ENCODE results near the gene DNAJC30. TPM values are rescaled to one million over a fixed set of nuclear protein-coding genes. Genes with fewer than 3 reads are reported as not detected.
"Not testable (repeated sequence)": the region's sequence is repeated elsewhere in the genome, so short reads cannot be mapped to it uniquely, and the experiment has no call there.

The DNAJC30 gene
- total and polyA plus RNA-seq, 12 donors, result 7.1 to 28.2 (median 14.9) TPM

GRCh38 chr7:73716318-73716890, 33.2 kb upstream of the DNAJC30 start:
- peaks cover 8 to 16% of the 10 kb centered on the region in 2 donors for H3K4me1 ChIP-seq (replicated peaks in 1 of 2)
- no peak for DNase-seq
- no peaks in the 10 kb centered on the region for H3K27me3 ChIP-seq
- intact Hi-C loops (cut with DNase I), result no loop called here
- TF ChIP-seq POLR2A (IDR thresholded peaks at IDR 0.05) (no peak), CTCF (IDR thresholded peaks at IDR 0.05) (no peak)
- H3K36me3 ChIP-seq (replicated peaks in 1 of 2), result no peaks in the 10 kb centered on the region
- peak overlapping the region in 1 of 5 donors; percentile 67 for H3K27ac ChIP-seq
- 75 to 85% (median 77%) methylated on average over 3 to 4 of the region's 4 CpGs for WGBS, 4 donors
- no peak overlapping the region for H3K4me3 ChIP-seq
- H3K9me3 ChIP-seq (replicated peaks in 1 of 3), result no peaks in the 10 kb centered on the region

GRCh38 chr7:73715648-73716317, 32.5 kb upstream of the DNAJC30 start:
- peak in 5 of 7 donors; percentile 62 to 83 (median 74) for DNase-seq
- Histone ChIP-seq H3K36me3 (replicated peaks in 1 of 2) (no peaks in the 10 kb centered on the region), H3K4me1 (replicated peaks in 1 of 2) (peaks cover 8 to 16% of the 10 kb centered on the region in 2 donors), H3K27me3 (no peaks in the 10 kb centered on the region), H3K4me3 (no peak overlapping the region), H3K9me3 (replicated peaks in 1 of 3) (no peaks in the 10 kb centered on the region), H3K27ac (peak overlapping the region in 1 of 5 donors; percentile 67)
- TF ChIP-seq CTCF (IDR thresholded peaks at IDR 0.05) (no peak), POLR2A (IDR thresholded peaks at IDR 0.05) (no peak)
- intact Hi-C loops (cut with DNase I), result no loop called here
- WGBS, 4 donors, result 62 to 82% (median 63%) methylated on average over 13 to 16 of the region's 16 CpGs

- intact Hi-C loops (cut with DNase I); H3K27me3 ChIP-seq; H3K9me3 ChIP-seq (replicated peaks in 1 of 3); DNase-seq; H3K27ac ChIP-seq; H3K36me3 ChIP-seq (replicated peaks in 1 of 2); H3K4me3 ChIP-seq; H3K4me1 ChIP-seq (replicated peaks in 1 of 2): not testable (repeated sequence)
- WGBS, 4 donors, result 82 to 94% (median 93%) methylated on average over 4 to 6 of the region's 6 CpGs
Observed at GRCh38 chr7:73713319-73713718, 30.1 kb upstream of the DNAJC30 start.

- H3K27ac ChIP-seq, result no peak overlapping the region
- no peak for DNase-seq
- WGBS, 4 donors, result 58 to 91% (median 73%) methylated on average over 1 of the region's 1 CpG
- TF ChIP-seq POLR2A (IDR thresholded peaks at IDR 0.05), result no peak
- TF ChIP-seq CTCF (IDR thresholded peaks at IDR 0.05), result no peak
- H3K4me3 ChIP-seq, result no peak overlapping the region
- H3K36me3 ChIP-seq (replicated peaks in 1 of 2), result no peaks in the 10 kb centered on the region
- H3K4me1 ChIP-seq (replicated peaks in 1 of 2), result peaks cover 0 to 5% of the 10 kb centered on the region in 2 donors
- H3K9me3 ChIP-seq (replicated peaks in 1 of 3), result no peaks in the 10 kb centered on the region
- no peaks in the 10 kb centered on the region for H3K27me3 ChIP-seq
- intact Hi-C loops (cut with DNase I), result no loop called here
Observed at GRCh38 chr7:73712773-73713172, 29.5 kb upstream of the DNAJC30 start.

Data from adrenal gland (tissue), 12 donors.